VCaP (cell line): ENCODE data around the gene HIRIP3.
A peak's percentile ranks its signal among the peaks of the same experiment; 100 is the strongest.

Experiments
- H3K27ac ChIP-seq: fragments of 450-650 bp; 2 replicates; pipeline ENCODE4 v1.5.1; 2017
- CTCF ChIP-seq: fragments of 450-650 bp; conservative IDR thresholded peaks from 2 replicates; pipeline ENCODE4 v1.5.1; 2017; ENCODE audit warnings: mild to moderate bottlenecking, moderate library complexity

HIRIP3 gene

GRCh38 chr16:29974291-29975133 lies 20.9 kb downstream of the HIRIP3 start:
- H3K27ac ChIP-seq = peak overlapping the region; percentile 76
- TF ChIP-seq CTCF = no peak

DNA sequence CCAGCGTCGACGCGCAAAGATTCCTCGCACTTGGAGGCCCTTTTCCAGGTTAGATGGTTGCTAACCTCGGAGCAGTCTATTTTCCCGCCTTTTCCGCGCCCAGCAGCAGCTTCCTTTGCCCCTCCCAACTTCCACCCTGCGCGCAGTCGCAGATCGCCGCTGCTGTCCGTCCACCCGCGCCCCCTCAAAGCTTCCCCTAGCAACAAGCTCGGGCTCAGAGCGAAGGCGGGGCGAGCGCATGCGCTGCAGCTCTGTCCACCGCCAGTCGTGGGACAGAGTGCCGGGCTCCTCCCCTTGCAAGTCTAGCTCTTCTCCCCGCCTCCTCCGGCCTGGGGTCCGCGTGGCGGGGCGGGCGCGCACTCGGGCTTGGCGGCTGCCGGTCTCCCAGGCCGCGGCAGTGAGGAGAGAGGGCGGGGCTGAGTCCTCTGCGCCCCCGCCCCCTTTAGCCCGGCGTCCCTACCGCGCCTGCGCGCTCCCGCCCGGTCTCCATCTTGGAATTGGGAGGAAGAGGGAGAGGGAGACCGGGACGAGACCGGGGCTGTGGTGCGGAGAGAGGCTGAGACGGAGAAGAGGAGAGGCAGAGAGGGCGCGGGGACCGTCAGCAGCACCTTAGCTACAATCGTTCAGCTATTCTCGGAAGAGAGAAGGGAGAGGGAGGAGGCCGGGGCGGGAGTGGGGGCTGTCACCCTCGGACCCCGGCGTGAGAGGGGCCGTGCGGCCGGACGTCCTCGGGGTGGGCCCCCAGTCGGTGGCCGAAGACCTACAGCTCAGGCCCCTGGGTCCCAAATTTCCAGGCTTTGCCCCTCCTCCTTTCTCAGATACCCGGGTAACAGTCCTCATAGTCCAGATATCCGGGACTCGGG lies 21.8 kb downstream of the HIRIP3 start, which contains the start of gene TAOK2:
Gene TAOK2, plus strand, starts transcription at position 485 of the 863 bp plus-strand sequence. CDS start 3,905 bp downstream, outside the sequence.
- TF ChIP-seq CTCF = no peak
- peak within 1 kb of the TSS; percentile 76 for H3K27ac ChIP-seq

GRCh38 chr16:29972992-29973383 lies 22.4 kb downstream of the HIRIP3 start:
- peak overlapping the region; percentile 76 for H3K27ac ChIP-seq
- no peak for TF ChIP-seq CTCF

DNA sequence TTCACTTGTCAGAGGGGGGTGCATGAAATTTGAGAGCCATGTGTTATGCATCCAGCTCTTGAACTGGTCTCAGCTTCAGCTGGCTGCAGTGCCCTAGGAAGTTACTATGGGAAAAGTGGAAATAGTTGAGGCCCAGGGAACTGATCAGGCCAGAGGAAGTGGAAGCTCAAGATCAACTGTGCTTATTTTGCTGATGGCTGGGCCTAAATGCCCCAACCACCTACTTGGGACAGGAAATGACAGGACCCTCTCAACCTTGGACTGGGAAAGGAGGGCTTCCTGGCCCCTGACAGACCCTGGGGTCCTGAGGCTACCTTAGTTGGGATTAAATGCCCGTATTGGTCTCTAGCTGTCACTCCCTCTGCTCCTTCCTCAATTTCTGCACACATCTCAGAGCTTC lies 22.9 kb downstream of the HIRIP3 start:
- no peak overlapping the region for H3K27ac ChIP-seq
- TF ChIP-seq CTCF = no peak

DNA sequence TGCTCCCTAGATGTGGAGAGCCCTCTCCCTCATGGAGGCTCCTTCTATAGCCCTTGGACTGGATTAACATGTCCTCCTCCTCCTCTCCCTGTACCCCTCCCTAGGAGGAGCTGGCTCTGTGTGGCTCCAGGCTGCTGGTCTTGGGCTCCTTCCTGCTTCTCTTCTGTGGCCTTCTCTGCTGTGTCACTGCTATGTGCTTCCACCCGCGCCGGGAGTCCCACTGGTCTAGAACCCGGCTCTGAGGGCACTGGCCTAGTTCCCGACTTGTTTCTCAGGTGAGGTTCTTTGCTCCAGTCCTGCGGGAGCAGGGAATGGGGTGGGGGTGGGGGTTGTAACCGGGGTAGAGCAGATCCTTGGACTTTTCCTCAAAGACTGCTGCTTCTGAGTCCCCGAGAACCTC lies 24.1 kb downstream of the HIRIP3 start:
- H3K27ac ChIP-seq = no peak overlapping the region
- TF ChIP-seq CTCF = no peak

- TF ChIP-seq CTCF = no peak
Measured at GRCh38 chr16:29968205-29968604, 27.2 kb downstream of the HIRIP3 start.

More at GRCh38 chr16:29968205-29968604, 27.2 kb downstream of the HIRIP3 start:
- H3K27ac ChIP-seq = no peak overlapping the region
